GM10266 (cell line): Measurements from ENCODE around the gene UBE2R2.
A peak's percentile ranks its signal among the peaks of the same experiment; 100 is the strongest.

Experiments
- DNase-seq: peaks from one replicate; pipeline ENCODE4 v3.0.0; 2012; ENCODE audit errors: extremely low spot score
- TF ChIP-seq, protein P1 (sequence below): IDR thresholded peaks from 2 replicates; pipeline ENCODE4 v1.5.1; 2012; ENCODE audit warnings: mild to moderate bottlenecking, low read depth; ENCODE audit not compliant: control insufficient read depth, insufficient read depth; ENCODE audit errors: missing control alignments

Gene UBE2R2

DNA sequence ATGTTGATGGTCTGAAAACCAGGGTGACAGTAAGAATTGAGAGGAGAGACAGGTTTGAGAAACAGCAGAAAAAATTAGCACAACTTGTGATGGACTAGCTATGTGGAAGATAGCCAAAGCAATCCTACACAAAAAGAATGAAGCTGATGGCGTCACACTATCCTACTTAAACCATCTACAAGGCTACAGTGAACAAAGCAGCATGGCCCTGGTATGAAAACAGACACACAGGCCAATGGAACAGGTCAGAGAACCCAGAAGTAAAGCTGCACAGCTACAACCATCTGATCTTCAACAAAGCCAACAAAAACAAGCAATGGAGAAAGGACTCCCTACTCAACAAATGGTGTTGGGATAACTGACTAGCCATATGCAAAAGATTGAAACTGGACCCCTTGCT lies 7.5 kb upstream of the UBE2R2 start:
- no peak for DNase-seq
- TF ChIP-seq, protein P1, sequence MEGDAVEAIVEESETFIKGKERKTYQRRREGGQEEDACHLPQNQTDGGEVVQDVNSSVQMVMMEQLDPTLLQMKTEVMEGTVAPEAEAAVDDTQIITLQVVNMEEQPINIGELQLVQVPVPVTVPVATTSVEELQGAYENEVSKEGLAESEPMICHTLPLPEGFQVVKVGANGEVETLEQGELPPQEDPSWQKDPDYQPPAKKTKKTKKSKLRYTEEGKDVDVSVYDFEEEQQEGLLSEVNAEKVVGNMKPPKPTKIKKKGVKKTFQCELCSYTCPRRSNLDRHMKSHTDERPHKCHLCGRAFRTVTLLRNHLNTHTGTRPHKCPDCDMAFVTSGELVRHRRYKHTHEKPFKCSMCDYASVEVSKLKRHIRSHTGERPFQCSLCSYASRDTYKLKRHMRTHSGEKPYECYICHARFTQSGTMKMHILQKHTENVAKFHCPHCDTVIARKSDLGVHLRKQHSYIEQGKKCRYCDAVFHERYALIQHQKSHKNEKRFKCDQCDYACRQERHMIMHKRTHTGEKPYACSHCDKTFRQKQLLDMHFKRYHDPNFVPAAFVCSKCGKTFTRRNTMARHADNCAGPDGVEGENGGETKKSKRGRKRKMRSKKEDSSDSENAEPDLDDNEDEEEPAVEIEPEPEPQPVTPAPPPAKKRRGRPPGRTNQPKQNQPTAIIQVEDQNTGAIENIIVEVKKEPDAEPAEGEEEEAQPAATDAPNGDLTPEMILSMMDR, result no peak

DNA sequence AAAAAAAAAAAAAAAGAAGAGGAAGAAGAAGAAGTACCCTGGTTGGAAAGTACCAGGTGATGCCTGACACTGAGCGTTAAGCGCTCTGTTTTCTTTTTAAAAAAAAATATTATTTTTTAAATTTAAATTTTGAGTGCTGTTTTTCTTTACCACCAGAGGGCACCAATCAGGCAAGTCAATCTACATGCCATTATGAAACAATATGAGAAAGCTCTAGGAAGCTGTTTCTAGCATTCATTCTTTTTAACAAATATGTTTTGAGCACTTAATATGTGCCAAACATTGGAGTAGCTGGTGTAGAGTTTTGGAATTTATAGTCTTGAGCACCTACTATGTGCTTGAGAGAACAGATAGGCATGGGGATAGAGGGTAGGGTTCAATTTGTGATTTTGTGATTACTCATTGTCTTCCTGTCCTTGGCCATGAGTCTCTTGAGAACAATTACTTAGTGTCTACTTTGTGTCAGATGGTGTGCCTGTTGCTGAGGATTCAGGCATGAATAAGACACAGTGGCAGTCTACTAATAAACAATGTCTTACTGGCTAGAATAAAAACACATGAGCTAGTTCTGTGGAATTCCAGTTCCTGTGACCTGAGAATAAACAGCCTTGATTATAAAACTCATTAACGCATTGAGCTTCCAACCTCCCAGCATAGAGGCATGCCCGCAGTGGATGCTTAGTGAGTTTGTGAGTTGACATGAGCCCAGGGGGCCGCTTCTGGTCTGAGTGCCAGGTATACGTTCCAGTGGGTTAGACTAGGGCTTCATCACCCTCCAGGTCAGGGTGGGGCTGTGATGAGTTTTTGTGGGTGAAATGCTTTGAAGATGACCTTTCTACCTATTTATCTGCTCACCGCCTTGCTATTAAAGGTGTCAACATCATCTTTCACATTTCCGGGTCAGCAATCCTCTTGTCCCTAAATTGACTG lies 3.0 kb upstream of the UBE2R2 start:
- DNase-seq, result peak; percentile 47

DNA sequence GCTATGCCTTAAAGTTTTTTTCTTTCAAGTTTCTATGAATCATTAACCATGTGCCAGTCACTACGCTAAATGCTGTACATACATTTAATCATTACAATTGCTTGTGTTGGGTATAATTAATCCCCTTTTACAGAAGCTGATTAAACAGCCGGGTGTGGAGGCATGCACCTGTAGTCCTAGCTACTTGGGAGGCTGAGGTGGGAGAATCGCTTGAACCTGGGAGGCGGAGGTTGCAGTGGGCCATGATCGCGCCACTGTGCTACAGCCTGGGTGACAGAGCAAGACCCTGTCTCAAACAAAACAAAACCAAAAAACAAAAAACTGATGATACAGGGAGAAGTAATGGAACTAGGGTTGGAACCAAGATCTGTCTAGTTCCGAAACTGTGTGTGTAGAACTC lies 1.2 kb upstream of the UBE2R2 start:
- TF ChIP-seq, protein P1, result no peak
- DNase-seq, result no peak

More for the DNA sequence above, 3.0 kb upstream of the UBE2R2 start:
- TF ChIP-seq, protein P1, result no peak

DNA sequence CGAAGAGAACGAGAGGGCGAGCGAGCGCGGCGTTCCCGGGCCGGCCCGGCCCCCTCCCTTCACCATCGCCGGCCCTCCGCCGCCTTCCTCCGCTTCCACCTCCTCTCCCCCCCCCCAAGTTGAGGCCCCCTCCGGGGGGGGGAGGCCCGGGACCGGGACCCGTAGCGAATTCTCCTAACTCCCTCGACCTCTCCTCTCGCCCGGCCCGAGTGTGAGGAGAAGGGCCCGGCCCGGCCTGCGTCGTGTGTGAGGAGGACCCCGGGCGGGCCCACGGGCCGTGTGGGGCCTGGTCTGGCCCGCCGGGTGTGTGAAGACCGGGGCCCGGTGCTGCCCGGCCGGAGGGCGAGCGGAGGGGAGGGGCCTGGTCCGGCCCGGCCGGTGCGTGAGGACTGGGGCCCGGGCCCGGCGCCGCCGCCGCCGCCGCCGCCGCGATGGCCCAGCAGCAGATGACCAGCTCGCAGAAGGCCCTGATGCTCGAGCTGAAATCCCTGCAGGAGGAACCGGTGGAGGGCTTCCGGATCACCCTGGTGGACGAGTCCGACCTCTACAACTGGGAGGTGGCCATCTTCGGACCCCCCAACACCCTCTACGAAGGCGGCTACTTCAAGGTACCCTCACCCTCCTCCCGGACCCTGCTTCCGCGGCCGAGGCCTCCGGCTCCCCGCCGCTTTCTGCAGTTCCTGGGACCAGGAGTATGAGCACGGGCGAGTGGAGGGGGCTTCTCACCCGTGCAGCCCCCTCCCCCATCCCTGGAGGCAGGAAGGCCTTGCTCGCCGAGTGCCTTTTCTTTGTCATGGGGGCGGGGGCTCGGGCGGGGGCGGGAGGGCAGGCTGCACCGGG lies 587 bp downstream of the UBE2R2 start:
- DNase-seq, result peak; percentile 65
- TF ChIP-seq, protein P1, result no peak

DNA sequence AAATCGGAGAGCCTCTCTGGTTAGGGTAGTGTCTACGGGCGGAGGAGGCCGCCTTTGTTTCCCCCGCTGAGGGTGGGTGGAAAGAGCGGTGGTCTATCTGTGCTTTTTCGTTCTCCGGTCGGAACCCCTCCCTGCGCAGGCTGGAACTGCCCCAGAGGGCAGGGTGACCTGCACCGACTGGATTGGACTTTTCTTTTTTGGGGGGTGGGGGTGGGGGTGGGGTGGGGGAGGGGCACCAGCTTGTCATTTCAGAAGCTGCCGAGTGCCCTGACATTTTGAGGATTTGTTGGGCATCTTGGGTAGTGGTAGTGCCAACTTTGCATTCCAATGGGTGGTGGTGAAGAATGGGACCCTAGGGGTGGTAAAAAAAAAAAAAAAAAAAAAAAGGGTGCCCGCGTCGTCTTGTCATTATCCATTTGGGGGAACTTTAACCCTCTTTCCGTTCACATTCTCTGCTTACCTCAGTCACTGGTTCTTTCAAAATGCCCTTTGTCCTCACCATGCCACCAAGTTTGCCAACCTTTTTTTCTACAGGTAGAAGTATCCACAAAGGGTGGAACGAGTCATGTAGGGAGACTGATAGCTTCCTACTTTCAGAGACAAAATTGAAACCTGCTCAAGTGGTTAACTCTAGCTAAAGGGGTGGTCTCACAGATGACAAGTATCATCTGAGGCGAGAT lies 1.3 kb downstream of the UBE2R2 start:
- peak; percentile 37 for DNase-seq
- TF ChIP-seq, protein P1, result no peak

DNA sequence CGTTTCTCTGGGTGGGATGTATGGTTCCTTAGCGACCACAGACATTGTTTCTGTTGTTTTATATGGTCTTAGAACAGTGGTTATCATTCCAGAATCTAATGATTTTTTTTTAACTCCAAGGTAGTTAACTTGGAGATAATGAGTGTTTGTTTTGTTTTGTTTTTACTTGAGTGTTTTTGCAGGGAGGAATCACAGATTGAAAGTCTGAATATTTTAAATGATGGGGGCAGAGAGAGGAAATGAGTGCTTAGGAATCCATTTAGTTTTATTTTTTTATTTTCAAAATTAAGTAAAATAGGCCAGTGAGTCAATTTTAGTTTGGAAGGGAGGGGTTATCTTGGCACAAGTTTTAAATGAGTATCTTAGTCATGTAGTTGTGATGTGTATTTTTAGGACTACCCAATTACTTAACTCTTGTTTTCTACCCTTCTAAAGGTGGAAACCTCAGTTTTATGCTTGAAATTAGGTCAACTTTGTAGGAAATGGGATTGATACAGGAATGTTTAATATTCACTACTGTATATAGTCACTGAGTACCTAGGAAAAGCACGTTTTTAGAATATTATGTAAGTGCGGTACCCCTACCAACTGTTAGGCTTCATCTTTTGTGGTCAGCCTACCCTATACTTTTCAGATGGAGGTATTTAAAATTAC lies 2.0 kb downstream of the UBE2R2 start:
- no peak for DNase-seq
- TF ChIP-seq, protein P1, result no peak
